Measurements from ENCODE around the gene PGS1.

PGS1 gene

DNA sequence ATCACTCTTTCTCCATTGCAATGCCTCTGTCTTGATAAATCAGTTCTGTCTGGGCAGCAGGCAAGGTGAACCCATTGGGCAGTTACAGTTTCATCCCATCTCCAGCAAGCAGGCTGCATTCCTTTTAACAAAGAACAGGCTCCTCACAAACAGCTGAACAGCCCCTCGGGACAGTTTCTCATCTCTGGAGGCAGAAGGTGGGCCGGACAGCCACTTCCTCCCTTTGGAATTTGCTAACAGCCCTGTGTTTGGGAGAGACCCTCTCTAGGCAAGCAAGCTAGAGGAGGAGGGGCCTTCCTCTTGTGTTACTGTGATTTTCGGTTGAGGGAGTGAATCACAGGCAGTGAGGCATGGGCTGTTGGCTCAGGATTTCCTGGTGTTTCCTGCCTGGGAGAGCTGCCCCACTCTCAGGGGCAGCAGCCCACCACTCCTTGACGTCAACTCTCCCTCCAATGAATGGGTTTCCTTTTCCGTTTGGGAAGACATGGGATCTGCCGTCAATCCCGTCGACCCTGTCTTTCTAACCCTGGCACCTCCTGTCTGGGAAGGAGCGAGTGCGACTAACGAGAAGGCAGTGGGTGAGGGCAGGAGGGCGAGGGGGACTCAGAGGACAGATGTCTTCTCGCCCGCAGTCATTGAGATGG lies 3.7 kb upstream of the PGS1 start:
- TF ChIP-seq EP300 (IDR thresholded peaks at IDR 0.05; ENCODE audit: borderline replicate concordance) (no peak), RAD21 (IDR thresholded peaks at IDR 0.05; ENCODE audit: low read depth) (no peak), TAF1 (IDR thresholded peaks at IDR 0.05; ENCODE audit: low read depth) (no peak), YY1 (IDR thresholded peaks at IDR 0.05; ENCODE audit: low read depth) (no peak), TEAD4 (IDR thresholded peaks at IDR 0.05) (no peak), CEBPB (IDR thresholded peaks at IDR 0.05) (no peak), FOXM1 (IDR thresholded peaks at IDR 0.05; ENCODE audit: borderline replicate concordance, low read depth) (no peak), CREB1 (IDR thresholded peaks at IDR 0.05; ENCODE audit: low read depth) (no peak), ZBTB7A (IDR thresholded peaks at IDR 0.05; ENCODE audit: low read depth) (no peak), NFIC (IDR thresholded peaks at IDR 0.05) (no peak), EGR1 (IDR thresholded peaks at IDR 0.05) (no peak), TCF12 (IDR thresholded peaks at IDR 0.05; ENCODE audit: low read depth) (no peak)
- TF ChIP-seq, protein P1, sequence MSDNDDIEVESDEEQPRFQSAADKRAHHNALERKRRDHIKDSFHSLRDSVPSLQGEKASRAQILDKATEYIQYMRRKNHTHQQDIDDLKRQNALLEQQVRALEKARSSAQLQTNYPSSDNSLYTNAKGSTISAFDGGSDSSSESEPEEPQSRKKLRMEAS (IDR thresholded peaks at IDR 0.05) = no peak
- TF ChIP-seq, protein P2, sequence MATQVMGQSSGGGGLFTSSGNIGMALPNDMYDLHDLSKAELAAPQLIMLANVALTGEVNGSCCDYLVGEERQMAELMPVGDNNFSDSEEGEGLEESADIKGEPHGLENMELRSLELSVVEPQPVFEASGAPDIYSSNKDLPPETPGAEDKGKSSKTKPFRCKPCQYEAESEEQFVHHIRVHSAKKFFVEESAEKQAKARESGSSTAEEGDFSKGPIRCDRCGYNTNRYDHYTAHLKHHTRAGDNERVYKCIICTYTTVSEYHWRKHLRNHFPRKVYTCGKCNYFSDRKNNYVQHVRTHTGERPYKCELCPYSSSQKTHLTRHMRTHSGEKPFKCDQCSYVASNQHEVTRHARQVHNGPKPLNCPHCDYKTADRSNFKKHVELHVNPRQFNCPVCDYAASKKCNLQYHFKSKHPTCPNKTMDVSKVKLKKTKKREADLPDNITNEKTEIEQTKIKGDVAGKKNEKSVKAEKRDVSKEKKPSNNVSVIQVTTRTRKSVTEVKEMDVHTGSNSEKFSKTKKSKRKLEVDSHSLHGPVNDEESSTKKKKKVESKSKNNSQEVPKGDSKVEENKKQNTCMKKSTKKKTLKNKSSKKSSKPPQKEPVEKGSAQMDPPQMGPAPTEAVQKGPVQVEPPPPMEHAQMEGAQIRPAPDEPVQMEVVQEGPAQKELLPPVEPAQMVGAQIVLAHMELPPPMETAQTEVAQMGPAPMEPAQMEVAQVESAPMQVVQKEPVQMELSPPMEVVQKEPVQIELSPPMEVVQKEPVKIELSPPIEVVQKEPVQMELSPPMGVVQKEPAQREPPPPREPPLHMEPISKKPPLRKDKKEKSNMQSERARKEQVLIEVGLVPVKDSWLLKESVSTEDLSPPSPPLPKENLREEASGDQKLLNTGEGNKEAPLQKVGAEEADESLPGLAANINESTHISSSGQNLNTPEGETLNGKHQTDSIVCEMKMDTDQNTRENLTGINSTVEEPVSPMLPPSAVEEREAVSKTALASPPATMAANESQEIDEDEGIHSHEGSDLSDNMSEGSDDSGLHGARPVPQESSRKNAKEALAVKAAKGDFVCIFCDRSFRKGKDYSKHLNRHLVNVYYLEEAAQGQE (IDR thresholded peaks at IDR 0.05; ENCODE audit: low read depth) = no peak
- TF ChIP-seq, protein P3, sequence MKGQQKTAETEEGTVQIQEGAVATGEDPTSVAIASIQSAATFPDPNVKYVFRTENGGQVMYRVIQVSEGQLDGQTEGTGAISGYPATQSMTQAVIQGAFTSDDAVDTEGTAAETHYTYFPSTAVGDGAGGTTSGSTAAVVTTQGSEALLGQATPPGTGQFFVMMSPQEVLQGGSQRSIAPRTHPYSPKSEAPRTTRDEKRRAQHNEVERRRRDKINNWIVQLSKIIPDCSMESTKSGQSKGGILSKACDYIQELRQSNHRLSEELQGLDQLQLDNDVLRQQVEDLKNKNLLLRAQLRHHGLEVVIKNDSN (IDR thresholded peaks at IDR 0.05) = no peak

DNA sequence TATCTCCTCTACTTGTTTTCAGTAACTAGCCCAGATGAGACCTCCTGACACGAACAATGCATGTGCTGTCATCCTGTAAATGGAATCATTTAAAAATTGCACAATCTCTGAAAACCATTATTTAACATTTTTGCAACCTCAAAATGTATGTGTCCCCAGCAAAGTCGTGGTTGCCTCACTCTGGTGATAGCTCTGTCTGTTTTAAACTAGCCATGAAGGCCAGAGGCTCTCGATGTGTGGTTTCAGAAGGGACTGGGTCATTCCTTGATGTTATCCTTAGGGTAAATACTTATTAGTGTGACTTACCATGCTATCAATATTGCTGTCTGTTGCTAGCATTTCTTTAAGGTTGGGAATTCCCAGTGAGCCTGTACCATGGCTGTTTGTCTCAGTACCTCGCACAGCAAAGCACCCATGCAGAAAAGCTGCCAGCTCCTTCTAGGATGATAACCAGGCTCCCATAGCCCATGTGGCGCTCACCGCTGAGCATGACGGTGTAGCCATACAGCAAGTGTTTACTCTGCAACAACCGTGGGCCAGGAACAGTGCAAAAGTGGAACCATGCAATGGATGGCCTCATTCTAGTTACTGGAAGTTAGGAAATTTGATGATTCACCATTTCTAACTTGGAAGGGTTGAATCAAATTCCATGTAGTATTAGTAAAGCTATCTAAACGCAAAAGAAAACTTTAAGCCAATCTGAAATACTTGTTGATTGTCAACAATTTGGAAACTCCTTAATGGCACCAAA lies 2.9 kb upstream of the PGS1 start:
- TF ChIP-seq RAD21 (IDR thresholded peaks at IDR 0.05; ENCODE audit: low read depth) = no peak
- no peak for TF ChIP-seq CEBPB (IDR thresholded peaks at IDR 0.05)
- no peak for TF ChIP-seq NFIC (IDR thresholded peaks at IDR 0.05)
- TF ChIP-seq TEAD4 (IDR thresholded peaks at IDR 0.05) = no peak
- no peak for TF ChIP-seq CREB1 (IDR thresholded peaks at IDR 0.05; ENCODE audit: low read depth)
- TF ChIP-seq FOXM1 (IDR thresholded peaks at IDR 0.05; ENCODE audit: borderline replicate concordance, low read depth) = no peak
- no peak for TF ChIP-seq ZBTB7A (IDR thresholded peaks at IDR 0.05; ENCODE audit: low read depth)
- no peak for TF ChIP-seq EP300 (IDR thresholded peaks at IDR 0.05; ENCODE audit: borderline replicate concordance)
- TF ChIP-seq, protein P2 (IDR thresholded peaks at IDR 0.05; ENCODE audit: low read depth) = no peak
- no peak for TF ChIP-seq TCF12 (IDR thresholded peaks at IDR 0.05; ENCODE audit: low read depth)
- no peak for TF ChIP-seq TAF1 (IDR thresholded peaks at IDR 0.05; ENCODE audit: low read depth)
- TF ChIP-seq, protein P3 (IDR thresholded peaks at IDR 0.05) = no peak
- no peak for TF ChIP-seq YY1 (IDR thresholded peaks at IDR 0.05; ENCODE audit: low read depth)
- TF ChIP-seq, protein P1 (IDR thresholded peaks at IDR 0.05) = no peak
- TF ChIP-seq EGR1 (IDR thresholded peaks at IDR 0.05) = no peak

DNA sequence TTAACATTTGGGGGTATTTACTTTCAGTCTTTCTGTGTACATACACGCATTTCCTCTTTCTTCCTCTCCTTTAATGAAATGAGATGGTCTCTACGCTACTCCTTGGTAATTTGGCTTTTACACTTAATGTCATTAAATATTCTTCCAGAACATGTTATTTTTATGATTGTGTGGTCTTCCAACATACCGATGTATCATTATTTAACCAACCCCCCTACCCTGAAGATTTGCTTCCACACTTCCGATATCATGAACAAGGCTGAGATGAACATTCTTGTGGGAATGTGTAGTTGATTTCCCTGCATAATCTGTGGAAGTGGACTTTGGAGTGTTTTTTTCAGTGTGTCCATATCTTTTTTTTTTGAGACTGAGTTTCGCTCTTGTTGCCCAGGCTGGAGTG lies 2.3 kb upstream of the PGS1 start:
- TF ChIP-seq CEBPB (IDR thresholded peaks at IDR 0.05) (no peak), CREB1 (IDR thresholded peaks at IDR 0.05; ENCODE audit: low read depth) (no peak), EGR1 (IDR thresholded peaks at IDR 0.05) (no peak), ZBTB7A (IDR thresholded peaks at IDR 0.05; ENCODE audit: low read depth) (no peak), RAD21 (IDR thresholded peaks at IDR 0.05; ENCODE audit: low read depth) (no peak), TCF12 (IDR thresholded peaks at IDR 0.05; ENCODE audit: low read depth) (no peak)
- TF ChIP-seq, protein P2 (IDR thresholded peaks at IDR 0.05; ENCODE audit: low read depth) = no peak
- TF ChIP-seq, protein P1 (IDR thresholded peaks at IDR 0.05) = no peak
